ENCODE results near the gene KCTD4. TPM values are rescaled to one million over a fixed set of nuclear protein-coding genes. Genes with fewer than 3 reads are reported as not detected.
"Not testable (repeated sequence)": the region's sequence is repeated elsewhere in the genome, so short reads cannot be mapped to it uniquely, and the experiment has no call there.

The KCTD4 gene
- total RNA-seq (2013): not detected
- under 1 TPM in 1 of 3 donors, not detected in 2; 0.12 TPM for polyA plus RNA-seq
- polyA minus RNA-seq: not detected in 2 replicates
- 0 to 1.5 (median 0) reads per million in 11 experiments for total RNA-seq

DNA sequence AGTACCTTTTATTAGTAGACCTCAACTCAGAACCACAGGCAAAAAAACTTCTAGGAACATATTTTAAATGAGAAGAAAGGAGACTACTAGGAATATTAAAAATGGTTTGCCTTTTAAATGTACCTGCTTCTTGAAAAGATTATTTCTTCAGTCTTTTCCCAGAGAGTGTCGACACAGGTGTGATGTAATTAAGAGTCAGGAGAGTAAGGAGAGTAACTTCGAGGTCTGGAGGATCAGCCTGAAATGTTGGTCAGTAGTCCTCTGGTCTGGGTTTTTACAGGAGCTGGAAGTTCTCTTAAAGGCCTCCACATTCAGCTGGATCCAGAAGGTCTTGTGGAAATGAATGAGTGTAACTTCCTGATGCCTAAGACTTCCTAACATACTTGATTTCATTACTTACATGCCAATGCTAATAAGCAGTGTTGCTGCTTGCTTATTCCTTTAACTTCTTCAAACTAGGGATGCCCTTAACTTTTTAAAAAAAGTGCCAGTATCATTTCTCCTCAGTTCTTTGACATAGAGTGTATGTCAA is at the start of gene KCTD4:
KCTD4 (minus strand) TSS at position 345 of the 532 bp plus-strand sequence. CDS start 6,478 bp downstream, outside the sequence.
- Histone ChIP-seq H3K9me3 (replicated peaks in 1 of 2; ENCODE audit: control insufficient read depth in 1 of 2, insufficient read depth in 1 of 2, low read length in 2 of 2) (no peaks in the 10 kb centered on the region), H3K27ac (ENCODE audit: low read depth in 1 of 2, low read length in 2 of 2) (no peak within 1 kb of the TSS), H3K4me1 (ENCODE audit: control insufficient read depth in 1 of 2, insufficient read depth in 2 of 2, low read length in 2 of 2) (peaks cover 1 to 5% of the 10 kb centered on the region in 2 donors), H3K27me3 (ENCODE audit: control insufficient read depth in 2 of 2, insufficient read depth in 2 of 2, low read length in 2 of 2) (no peaks in the 10 kb centered on the region), H3K4me2 (replicated peaks; ENCODE audit: extremely low read depth, low read length, poor library complexity, severe bottlenecking) (no peak within 1 kb of the TSS), H3K79me2 (ENCODE audit: insufficient read depth, low read length) (no peaks in the 10 kb centered on the region), H3K9ac (ENCODE audit: insufficient read depth, low read length, poor library complexity, severe bottlenecking) (no peak within 1 kb of the TSS), H3K4me3 (replicated peaks in 1 of 3; ENCODE audit: low read depth in 2 of 3, low read length in 3 of 3) (no peak within 1 kb of the TSS), H4K20me1 (ENCODE audit: insufficient read depth, low read length) (peaks cover 7% of the 10 kb centered on the region), H3K36me3 (replicated peaks in 1 of 2; ENCODE audit: control insufficient read depth in 1 of 2, insufficient read depth in 2 of 2, low read length in 2 of 2) (peaks cover 0 to 2% of the 10 kb centered on the region in 2 donors), H2AFZ (ENCODE audit: insufficient read depth, low read depth, low read length, poor library complexity, severe bottlenecking) (no peak within 1 kb of the TSS)
- Mint-ChIP-seq H3K27me3 (ENCODE audit: low read depth in 3 of 3) (no peaks in the 10 kb centered on the region), H3K4me3 (no peak within 1 kb of the TSS), H3K27ac (peak within 1 kb of the TSS in 1 of 7 donors; percentile 30), H3K9me3 (peaks cover 0 to 4% (median 2%) of the 10 kb centered on the region in 7 donors), H3K36me3 (peaks cover 18 to 33% of the 10 kb centered on the region in 2 donors), H3K4me1 (peaks cover 9% of the 10 kb centered on the region)
- WGBS (ENCODE audit: insufficient coverage): 76% methylated on average over 2 of the region's 2 CpGs
- intact Hi-C loops (cut with micrococcal nuclease): no loop called here
- DNase-seq: no peak
- TF ChIP-seq, protein P1, sequence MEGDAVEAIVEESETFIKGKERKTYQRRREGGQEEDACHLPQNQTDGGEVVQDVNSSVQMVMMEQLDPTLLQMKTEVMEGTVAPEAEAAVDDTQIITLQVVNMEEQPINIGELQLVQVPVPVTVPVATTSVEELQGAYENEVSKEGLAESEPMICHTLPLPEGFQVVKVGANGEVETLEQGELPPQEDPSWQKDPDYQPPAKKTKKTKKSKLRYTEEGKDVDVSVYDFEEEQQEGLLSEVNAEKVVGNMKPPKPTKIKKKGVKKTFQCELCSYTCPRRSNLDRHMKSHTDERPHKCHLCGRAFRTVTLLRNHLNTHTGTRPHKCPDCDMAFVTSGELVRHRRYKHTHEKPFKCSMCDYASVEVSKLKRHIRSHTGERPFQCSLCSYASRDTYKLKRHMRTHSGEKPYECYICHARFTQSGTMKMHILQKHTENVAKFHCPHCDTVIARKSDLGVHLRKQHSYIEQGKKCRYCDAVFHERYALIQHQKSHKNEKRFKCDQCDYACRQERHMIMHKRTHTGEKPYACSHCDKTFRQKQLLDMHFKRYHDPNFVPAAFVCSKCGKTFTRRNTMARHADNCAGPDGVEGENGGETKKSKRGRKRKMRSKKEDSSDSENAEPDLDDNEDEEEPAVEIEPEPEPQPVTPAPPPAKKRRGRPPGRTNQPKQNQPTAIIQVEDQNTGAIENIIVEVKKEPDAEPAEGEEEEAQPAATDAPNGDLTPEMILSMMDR (IDR thresholded peaks at IDR 0.05): no peak

DNA sequence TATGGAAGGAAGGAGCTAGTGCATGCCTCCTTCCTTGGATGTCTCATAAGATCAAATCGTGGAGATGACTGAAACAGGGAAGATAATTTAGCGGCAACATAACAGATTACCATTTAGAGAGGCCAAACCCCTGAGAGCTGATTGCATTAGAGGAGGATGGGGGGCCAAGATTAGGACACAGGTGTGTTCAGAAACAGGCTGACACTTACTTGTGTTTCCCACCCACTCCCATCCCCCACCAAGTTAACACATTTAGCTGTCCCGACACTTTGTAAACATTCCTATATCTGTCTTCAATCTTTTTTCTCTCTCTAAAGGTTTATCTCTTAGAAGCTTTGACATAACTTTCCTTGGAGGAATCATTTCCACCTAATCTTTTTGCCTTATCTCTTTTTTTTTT is 48.8 kb upstream of the KCTD4 start:
- Histone ChIP-seq H3K79me2 (ENCODE audit: insufficient read depth, low read length) (no peaks in the 10 kb centered on the region), H3K9ac (ENCODE audit: insufficient read depth, low read length, poor library complexity, severe bottlenecking) (no peak overlapping the region), H3K4me2 (replicated peaks; ENCODE audit: extremely low read depth, low read length, poor library complexity, severe bottlenecking) (no peak overlapping the region), H3K9me3 (replicated peaks in 1 of 2; ENCODE audit: control insufficient read depth in 1 of 2, insufficient read depth in 1 of 2, low read length in 2 of 2) (no peaks in the 10 kb centered on the region), H3K4me1 (ENCODE audit: control insufficient read depth in 1 of 2, insufficient read depth in 2 of 2, low read length in 2 of 2) (peaks cover 0 to 7% of the 10 kb centered on the region in 2 donors), H3K27ac (ENCODE audit: low read depth in 1 of 2, low read length in 2 of 2) (no peak overlapping the region), H2AFZ (ENCODE audit: insufficient read depth, low read depth, low read length, poor library complexity, severe bottlenecking) (no peak overlapping the region), H4K20me1 (ENCODE audit: insufficient read depth, low read length) (peaks cover 7% of the 10 kb centered on the region), H3K4me3 (replicated peaks in 1 of 3; ENCODE audit: low read depth in 2 of 3, low read length in 3 of 3) (no peak overlapping the region), H3K36me3 (replicated peaks in 1 of 2; ENCODE audit: control insufficient read depth in 1 of 2, insufficient read depth in 2 of 2, low read length in 2 of 2) (peaks cover 2 to 17% of the 10 kb centered on the region in 2 donors), H3K27me3 (ENCODE audit: control insufficient read depth in 2 of 2, insufficient read depth in 2 of 2, low read length in 2 of 2) (no peaks in the 10 kb centered on the region)
- H3K9me3 Mint-ChIP-seq: peaks cover 0 to 7% (median 3%) of the 10 kb centered on the region in 7 donors
- TF ChIP-seq, protein P1 (IDR thresholded peaks at IDR 0.05): no peak
- no peak overlapping the region for H3K27ac Mint-ChIP-seq
- intact Hi-C loops (cut with micrococcal nuclease): no loop called here
- H3K4me1 Mint-ChIP-seq: peaks cover 4% of the 10 kb centered on the region
- peaks cover 18 to 19% of the 10 kb centered on the region in 2 donors for H3K36me3 Mint-ChIP-seq
- no peak for DNase-seq
- H3K4me3 Mint-ChIP-seq: no peak overlapping the region
- H3K27me3 Mint-ChIP-seq (ENCODE audit: low read depth in 3 of 3): no peaks in the 10 kb centered on the region
- WGBS (ENCODE audit: insufficient coverage): 80% methylated on average over 1 of the region's 3 CpGs

DNA sequence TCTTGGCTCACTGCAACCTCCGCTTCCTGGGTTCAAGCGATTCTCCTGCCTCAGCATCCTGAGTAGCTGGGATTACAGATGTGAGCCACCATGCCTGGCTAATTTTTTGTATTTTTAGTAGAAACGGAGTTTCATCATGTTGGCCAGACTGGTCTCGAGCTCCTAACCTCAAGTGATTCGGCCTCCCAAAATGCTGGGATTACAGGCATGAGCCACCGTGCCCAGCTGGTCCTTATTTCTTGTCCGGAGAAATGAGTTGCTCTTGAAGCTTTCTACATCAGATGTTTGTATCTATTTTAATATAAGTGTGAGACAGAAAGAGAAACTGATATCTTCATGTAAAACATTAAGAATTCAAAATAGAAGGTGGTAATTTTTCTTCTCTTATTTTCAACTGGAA is 43.9 kb upstream of the KCTD4 start:
- H3K27me3 Mint-ChIP-seq (ENCODE audit: low read depth in 3 of 3); H3K4me3 Mint-ChIP-seq; H3K9me3 Mint-ChIP-seq; H2AFZ ChIP-seq (ENCODE audit: insufficient read depth, low read depth, low read length, poor library complexity, severe bottlenecking); H3K79me2 ChIP-seq (ENCODE audit: insufficient read depth, low read length); H3K4me1 Mint-ChIP-seq; H3K4me1 ChIP-seq (ENCODE audit: control insufficient read depth in 1 of 2, insufficient read depth in 2 of 2, low read length in 2 of 2); H3K4me2 ChIP-seq (replicated peaks; ENCODE audit: extremely low read depth, low read length, poor library complexity, severe bottlenecking); H3K36me3 Mint-ChIP-seq; H3K27me3 ChIP-seq (ENCODE audit: control insufficient read depth in 2 of 2, insufficient read depth in 2 of 2, low read length in 2 of 2); H3K36me3 ChIP-seq (replicated peaks in 1 of 2; ENCODE audit: control insufficient read depth in 1 of 2, insufficient read depth in 2 of 2, low read length in 2 of 2); H3K9me3 ChIP-seq (replicated peaks in 1 of 2; ENCODE audit: control insufficient read depth in 1 of 2, insufficient read depth in 1 of 2, low read length in 2 of 2); H3K27ac ChIP-seq (ENCODE audit: low read depth in 1 of 2, low read length in 2 of 2); H4K20me1 ChIP-seq (ENCODE audit: insufficient read depth, low read length); DNase-seq; H3K27ac Mint-ChIP-seq; H3K9ac ChIP-seq (ENCODE audit: insufficient read depth, low read length, poor library complexity, severe bottlenecking); H3K4me3 ChIP-seq (replicated peaks in 1 of 3; ENCODE audit: low read depth in 2 of 3, low read length in 3 of 3); intact Hi-C loops (cut with micrococcal nuclease): not testable (repeated sequence)
- 100% methylated on average over 5 of the region's 7 CpGs for WGBS (ENCODE audit: insufficient coverage)

All from CD14-positive monocyte (primary cell).